H1 (cell line): ENCODE measurements around the gene PFKP. TPM values are rescaled to one million over a fixed set of nuclear protein-coding genes. Genes with fewer than 3 reads are reported as not detected.

ENCODE experiments used
- CTCF ChIA-PET: fragments of 300-600 bp; sonication (Branson Sonifier 250); formaldehyde crosslinking; loops from one replicate; lab custom pipeline; 2021; ENCODE audit not compliant: partially characterized antibody; lab: Charles Lee
- POLR2A ChIA-PET: fragments of 300-600 bp; sonication (Branson Sonifier 250); formaldehyde crosslinking; loops from one replicate; lab custom pipeline; 2021; ENCODE audit warnings: inconsistent platforms; ENCODE audit not compliant: partially characterized antibody; lab: Charles Lee
- DNase-seq, 2 experiments: peaks; one replicate each; pipeline versions ENCODE4 v3.0.0 to v3.0.0-alpha.2; 2010 to 2022; ENCODE audit warnings: low spot score in 2 of 2, low read depth in 1 of 2, mixed read lengths in 1 of 2
- FAIRE-seq: peaks from 2 replicates; lab custom pipeline; 2011; peaks lifted over from hg19 to GRCh38; lab: Jason Lieb, UNC
- H2AFZ ChIP-seq: 2 replicates; pipeline ENCODE4 v1.8.1; 2012; ENCODE audit warnings: low read length, inconsistent platforms
- H2AK5ac ChIP-seq: 2 replicates; pipeline ENCODE4 v1.6.1; 2013; ENCODE audit warnings: low read depth, low read length
- H2BK120ac ChIP-seq: replicated peaks from 2 replicates; pipeline ENCODE3; 2013; ENCODE audit warnings: low read depth, low read length, inconsistent platforms
- H2BK12ac ChIP-seq: 2 replicates; pipeline ENCODE4 v1.6.1; 2013; ENCODE audit warnings: low read depth, low read length
- H2BK15ac ChIP-seq: 2 replicates; pipeline ENCODE4 v1.6.1; 2013; ENCODE audit warnings: low read length
- H2BK20ac ChIP-seq: 2 replicates; pipeline ENCODE4 v1.6.1; 2013; ENCODE audit warnings: low read length
- H2BK5ac ChIP-seq: 2 replicates; pipeline ENCODE4 v1.6.1; 2013; ENCODE audit warnings: low read depth, low read length
- H3K14ac ChIP-seq: 2 replicates; pipeline ENCODE4 v1.6.1; 2013; ENCODE audit warnings: inconsistent platforms; ENCODE audit not compliant: insufficient read length
- H3K18ac ChIP-seq: 2 replicates; pipeline ENCODE4 v1.6.1; 2013; ENCODE audit warnings: low read length; ENCODE audit errors: extremely low read depth
- H3K23ac ChIP-seq: 2 replicates; pipeline ENCODE4 v1.6.1; 2013; ENCODE audit warnings: inconsistent platforms; ENCODE audit not compliant: insufficient read length
- H3K23me2 ChIP-seq: 2 replicates; pipeline ENCODE4 v1.6.1; 2013; ENCODE audit warnings: low read depth, low read length
- H3K27ac ChIP-seq: 2 replicates; pipeline ENCODE4 v1.6.1; 2011; ENCODE audit warnings: low read depth, low read length, inconsistent platforms
- H3K27me3 ChIP-seq, 4 experiments: replicated peaks in 1 of 4; 1 replicate in 1 of 4; 2 replicates in 3 of 4; pipeline versions ENCODE4 v1.6.1 to v1.8.1; 2011 to 2013; ENCODE audit warnings: low read length in 3 of 4, mild to moderate bottlenecking in 3 of 4, inconsistent platforms in 2 of 4, mixed read lengths in 2 of 4, moderate library complexity in 1 of 4; ENCODE audit not compliant: control insufficient read depth in 3 of 4, insufficient read depth in 3 of 4; ENCODE audit errors: extremely low read depth in 1 of 4
- H3K36me3 ChIP-seq, 4 experiments: 2 replicates each; pipeline versions ENCODE4 v1.6.1 to v1.8.1; 2011 to 2013; ENCODE audit warnings: mild to moderate bottlenecking in 4 of 4, low read length in 3 of 4, moderate library complexity in 2 of 4, control low read depth in 1 of 4, inconsistent platforms in 1 of 4; ENCODE audit not compliant: insufficient read depth in 4 of 4, control insufficient read depth in 2 of 4
- H3K4ac ChIP-seq: replicated peaks from 2 replicates; pipeline ENCODE3; 2013; ENCODE audit warnings: low read length, low read depth, mixed read lengths, inconsistent platforms; ENCODE audit not compliant: insufficient read length
- H3K4me1 ChIP-seq, 4 experiments: replicated peaks in 1 of 4; 1 replicate in 1 of 4; 2 replicates in 3 of 4; pipeline versions ENCODE4 v1.6.1 to v1.8.1; 2011 to 2013; ENCODE audit warnings: low read length in 3 of 4, inconsistent platforms in 2 of 4, mixed read lengths in 1 of 4; ENCODE audit not compliant: insufficient read depth in 4 of 4, control insufficient read depth in 3 of 4
- H3K4me2 ChIP-seq, 2 experiments: 2 replicates each; pipeline versions ENCODE4 v1.6.1 to v1.8.1; 2011 to 2013; ENCODE audit warnings: low read depth in 2 of 2, low read length in 2 of 2, control low read depth in 1 of 2, inconsistent platforms in 1 of 2, mild to moderate bottlenecking in 1 of 2; ENCODE audit not compliant: insufficient read depth in 1 of 2
- H3K4me3 ChIP-seq, 4 experiments: fragments of 200-600, 300-600 bp in 1 of 4; sonication (generic), shearing (Covaris generic), sonication (Bioruptor Twin) in 1 of 4; 2 replicates each; pipeline versions ENCODE4 v1.5.1 to v1.8.1; 2011 to 2016; ENCODE audit warnings: low read length in 4 of 4, low read depth in 3 of 4, control low read depth in 2 of 4, inconsistent platforms in 2 of 4, mild to moderate bottlenecking in 2 of 4, mixed read lengths in 1 of 4, moderate library complexity in 1 of 4; ENCODE audit not compliant: insufficient read depth in 2 of 4; ENCODE audit errors: extremely low read depth in 1 of 4
- H3K56ac ChIP-seq: replicated peaks from 2 replicates; pipeline ENCODE3; 2013; ENCODE audit warnings: low read depth, mild to moderate bottlenecking, mixed read lengths, low read length, inconsistent platforms; ENCODE audit not compliant: insufficient read length
- H3K79me1 ChIP-seq: 2 replicates; pipeline ENCODE4 v1.6.1; 2013; ENCODE audit warnings: low read depth, low read length, control low read depth
- H3K79me2 ChIP-seq, 2 experiments: 2 replicates each; pipeline versions ENCODE4 v1.6.1 to v1.8.1; 2012 to 2013; ENCODE audit warnings: low read length in 2 of 2, mild to moderate bottlenecking in 2 of 2, inconsistent platforms in 1 of 2; ENCODE audit not compliant: insufficient read depth in 2 of 2, control insufficient read depth in 1 of 2
- H3K9ac ChIP-seq, 4 experiments: replicated peaks in 1 of 4; 1 replicate in 1 of 4; 2 replicates in 3 of 4; pipeline versions ENCODE4 v1.6.1 to v1.8.1; 2011 to 2013; ENCODE audit warnings: low read depth in 3 of 4, low read length in 3 of 4, control low read depth in 2 of 4, mild to moderate bottlenecking in 2 of 4, moderate library complexity in 2 of 4, inconsistent platforms in 1 of 4; ENCODE audit errors: extremely low read depth in 1 of 4
- H3K9me3 ChIP-seq, 2 experiments: 2 replicates each; pipeline versions ENCODE4 v1.6.1 to v1.8.1; 2012 to 2013; ENCODE audit warnings: mild to moderate bottlenecking in 2 of 2, moderate library complexity in 2 of 2, control low read depth in 1 of 2, inconsistent platforms in 1 of 2, low read depth in 1 of 2, low read length in 1 of 2, mixed read lengths in 1 of 2; ENCODE audit not compliant: insufficient read depth in 2 of 2
- H4K20me1 ChIP-seq, 2 experiments: replicated peaks in 1 of 2; 2 replicates each; pipeline versions ENCODE3 to v1.8.1; 2011 to 2013; ENCODE audit warnings: inconsistent platforms in 2 of 2, low read length in 2 of 2, mild to moderate bottlenecking in 1 of 2; ENCODE audit not compliant: insufficient read depth in 2 of 2, control insufficient read depth in 1 of 2
- H4K5ac ChIP-seq: 2 replicates; pipeline ENCODE4 v1.6.1; 2013; ENCODE audit warnings: low read length, low read depth, mixed read lengths, inconsistent platforms; ENCODE audit not compliant: insufficient read length
- H4K8ac ChIP-seq: 2 replicates; pipeline ENCODE4 v1.8.0; 2013; ENCODE audit warnings: mild to moderate bottlenecking, moderate library complexity, low read length, inconsistent platforms; ENCODE audit not compliant: insufficient read depth; ENCODE audit errors: extremely low read depth
- H4K91ac ChIP-seq: replicated peaks from 2 replicates; pipeline ENCODE3; 2013; ENCODE audit warnings: low read length, mixed read lengths, inconsistent platforms; ENCODE audit not compliant: insufficient read length
- ASH2L ChIP-seq: fragments of 200-600, 300-600 bp; sonication (generic); IDR thresholded peaks from one replicate; pipeline ENCODE4 v1.7.1; 2017; ENCODE audit warnings: low read length
- ATF2 ChIP-seq: IDR thresholded peaks from 2 replicates; pipeline ENCODE4 v1.6.1; 2012; ENCODE audit warnings: low read length, inconsistent platforms
- EGR1 ChIP-seq: IDR thresholded peaks from 2 replicates; pipeline ENCODE4 v1.6.1; 2011; ENCODE audit warnings: low read depth, low read length, borderline replicate concordance
- HDAC2 ChIP-seq, 2 experiments: fragments of 300-600 bp in 1 of 2; sonication (generic) in 1 of 2; IDR thresholded peaks; 2 replicates each; pipeline ENCODE4 v1.6.1; 2011 to 2012; ENCODE audit warnings: low read depth in 2 of 2, low read length in 2 of 2, mild to moderate bottlenecking in 2 of 2, moderate library complexity in 2 of 2, borderline replicate concordance in 1 of 2, inconsistent platforms in 1 of 2
- MAFK ChIP-seq: IDR thresholded peaks from 2 replicates; pipeline ENCODE4 v1.6.1; 2012; ENCODE audit warnings: low read depth, mild to moderate bottlenecking, improper control_type of control experiment, low read length
- SIRT6 ChIP-seq: IDR thresholded peaks from one replicate; pipeline ENCODE4 v1.7.1; 2012; ENCODE audit warnings: low read length, inconsistent platforms
- SP4 ChIP-seq: IDR thresholded peaks from 2 replicates; pipeline ENCODE4 v1.6.1; 2012; ENCODE audit warnings: low read length, inconsistent platforms
- WGBS, 2 experiments: shearing (Covaris generic) in 1 of 2; methylation state at CpG; one replicate each; pipeline versions ENCODE4 v1.1.6 to v1.1.7; 2013 to 2015; ENCODE audit warnings: low lambda C conversion rate in 2 of 2, mixed read lengths in 2 of 2, inconsistent platforms in 1 of 2, low coverage in 1 of 2, missing lambda C conversion rate in 1 of 2; ENCODE audit not compliant: insufficient replicate concordance in 2 of 2, insufficient coverage in 1 of 2, insufficient read length in 1 of 2; ENCODE audit errors: extremely low coverage in 1 of 2, missing lambda C conversion rate in 1 of 2; 5-methylcytosine and 5-hydroxymethylcytosine counted together
- polyA plus RNA-seq, 7 experiments: library from polyadenylated mRNA; depleted of rRNA in 3 of 7; stranded (reverse) in 5 of 7; unstranded in 2 of 7; fragments of >200 nt in 5 of 7; fragments of 200-250 nt in 2 of 7; gene quantifications; 1 replicate in 5 of 7; 2 replicates in 1 of 7; 4 replicates in 1 of 7; pipeline versions ENCODE4 v1.2.1 to v1.2.3, GENCODE V29; 2011 to 2013; ENCODE audit warnings: missing spikeins in 2 of 7, mixed read lengths in 2 of 7
- total RNA-seq: library from RNA; stranded (reverse); fragmentation: NEBNext Ultra II Directional; extraction: Animal tissue kit (Norgen Biotek cat#: 25700); gene quantifications from 2 replicates; pipeline ENCODE4 v1.2.1, GENCODE V29; 2021

The PFKP gene
- total and polyA plus RNA-seq, 2 of the 8 experiments (the other 6 are each of a cell fraction or from before 2014, with no cell fraction given): 51.2 to 128 TPM

- Histone ChIP-seq H3K79me2 (no peaks in the 10 kb centered on the region; a peak in 1 of 4 replicates), H3K4me3 (no peak overlapping the region), H3K4ac (no peak overlapping the region), H2BK120ac (no peak overlapping the region), H3K79me1 (no peaks in the 10 kb centered on the region), H4K8ac (no peak overlapping the region), H3K4me2 (no peak overlapping the region), H2AFZ (no peak overlapping the region), H2BK20ac (peak overlapping the region; percentile 86; the same call in 1 of the 2 replicates), H2BK12ac (0 out of 2 replicates have a peak overlapping the region, but pooled peaks have one; percentile 27), H3K23me2 (peaks cover 7% of the 10 kb centered on the region; the same call in 1 of the 2 replicates), H3K9ac (no peak overlapping the region), H3K36me3 (no peaks in the 10 kb centered on the region), H2BK5ac (no peak overlapping the region), H2BK15ac (no peak overlapping the region), H3K27ac (no peak overlapping the region), H3K4me1 (peaks cover 0 to 4% (median 1%) of the 10 kb centered on the region in 4 experiments; a peak in 1 of 7 replicates), H4K5ac (no peak overlapping the region), H3K18ac (no peak overlapping the region), H3K27me3 (peaks cover 0 to 15% (median 12%) of the 10 kb centered on the region in 4 experiments; a peak in 6 of 7 replicates), H3K23ac (no peak overlapping the region), H2AK5ac (no peak overlapping the region), H3K9me3 (no peaks in the 10 kb centered on the region), H4K20me1 (no peaks in the 10 kb centered on the region), H3K14ac (no peak overlapping the region), H4K91ac (no peak overlapping the region), H3K56ac (no peak overlapping the region)
- WGBS, 2 experiments: 76 to 100% methylated on average over 2 to 6 of the region's 6 CpGs
- no peak for DNase-seq
- ChIA-PET CTCF (no interaction called here), POLR2A (no interaction called here)
- TF ChIP-seq SIRT6 (no peak), ATF2 (no peak), EGR1 (no peak), SP4 (no peak), HDAC2 (IDR thresholded peaks at IDR 0.05; ENCODE audit: borderline replicate concordance in 1 of 2, low read depth in 2 of 2, low read length in 2 of 2) (no peak), ASH2L (no peak), MAFK (no peak)
- TF ChIP-seq, all 59 proteins: peak for 0
- FAIRE-seq: no peak
Measured at GRCh38 chr10:3062502-3063186, 4.7 kb upstream of the PFKP start.
